CD14-positive monocyte (primary cell): ENCODE results near the gene ZNF414. TPM values are rescaled to one million over a fixed set of nuclear protein-coding genes. Genes with fewer than 3 reads are reported as not detected.

ENCODE experiments used
- DNase-seq, 3 donors: peaks; one replicate each; pipeline ENCODE4 v3.0.0-alpha.2; 2011 to 2022
- H2AFZ ChIP-seq: 2 replicates; pipeline ENCODE4 v1.6.0; 2012; ENCODE audit warnings: mild to moderate bottlenecking, low read depth, low read length, inconsistent platforms; ENCODE audit not compliant: insufficient read depth, poor library complexity, severe bottlenecking
- H3K27ac ChIP-seq, 2 donors: 1 replicate in 1 of 2; 2 replicates in 1 of 2; pipeline ENCODE4 v1.5.1; 2012 to 2013; ENCODE audit warnings: low read length in 2 of 2, control low read depth in 1 of 2, inconsistent platforms in 1 of 2, low read depth in 1 of 2, mild to moderate bottlenecking in 1 of 2
- H3K27me3 ChIP-seq, 2 donors: one replicate each; pipeline versions ENCODE4 v1.6.0 to v1.6.1; 2011 to 2013; ENCODE audit warnings: low read length in 2 of 2; ENCODE audit not compliant: control insufficient read depth in 2 of 2, insufficient read depth in 2 of 2
- H3K36me3 ChIP-seq, 2 donors: replicated peaks in 1 of 2; 1 replicate in 1 of 2; 2 replicates in 1 of 2; pipeline versions ENCODE4 v1.5.1 to v1.6.1; 2012 to 2013; ENCODE audit warnings: low read length in 2 of 2, control low read depth in 1 of 2, inconsistent platforms in 1 of 2, mild to moderate bottlenecking in 1 of 2; ENCODE audit not compliant: insufficient read depth in 2 of 2, control insufficient read depth in 1 of 2
- H3K4me1 ChIP-seq, 2 donors: 1 replicate in 1 of 2; 2 replicates in 1 of 2; pipeline versions ENCODE4 v1.5.1 to v1.6.1; 2012 to 2013; ENCODE audit warnings: low read length in 2 of 2, control low read depth in 1 of 2, inconsistent platforms in 1 of 2, mild to moderate bottlenecking in 1 of 2, moderate library complexity in 1 of 2; ENCODE audit not compliant: insufficient read depth in 2 of 2, control insufficient read depth in 1 of 2
- H3K4me2 ChIP-seq: replicated peaks from 2 replicates; pipeline ENCODE3; 2012; ENCODE audit warnings: low read length, moderate library complexity, mild to moderate bottlenecking; ENCODE audit not compliant: poor library complexity, severe bottlenecking; ENCODE audit errors: extremely low read depth
- H3K4me3 ChIP-seq, 3 experiments: fragments of 200-600 bp in 1 of 3; sonication (generic) in 1 of 3; replicated peaks in 1 of 3; 1 replicate in 2 of 3; 2 replicates in 1 of 3; pipeline ENCODE4 v1.5.1; 2011 to 2013; ENCODE audit warnings: low read length in 3 of 3, mild to moderate bottlenecking in 3 of 3, control low read depth in 2 of 3, low read depth in 2 of 3, inconsistent platforms in 1 of 3, moderate library complexity in 1 of 3
- H3K79me2 ChIP-seq: 2 replicates; pipeline ENCODE4 v1.6.0; 2012; ENCODE audit warnings: mild to moderate bottlenecking, control low read depth, inconsistent platforms, low read length, moderate library complexity; ENCODE audit not compliant: insufficient read depth
- H3K9ac ChIP-seq: 2 replicates; pipeline ENCODE4 v1.6.0; 2017; ENCODE audit warnings: low read length, mild to moderate bottlenecking; ENCODE audit not compliant: insufficient read depth, poor library complexity, severe bottlenecking
- H3K9me3 ChIP-seq, 2 donors: replicated peaks in 1 of 2; 1 replicate in 1 of 2; 2 replicates in 1 of 2; pipeline versions ENCODE4 v1.5.1 to v1.6.1; 2012 to 2013; ENCODE audit warnings: low read length in 2 of 2, control low read depth in 1 of 2; ENCODE audit not compliant: control insufficient read depth in 1 of 2, insufficient read depth in 1 of 2
- H4K20me1 ChIP-seq: 2 replicates; pipeline ENCODE4 v1.6.0; 2012; ENCODE audit warnings: mild to moderate bottlenecking, low read length, control low read depth, moderate library complexity; ENCODE audit not compliant: insufficient read depth
- H3K27ac Mint-ChIP-seq, 7 donors: one replicate each; pipeline ENCODE4 v1.8.0; 2020; ENCODE audit warnings: mild to moderate bottlenecking in 7 of 7, mixed read lengths in 7 of 7, moderate library complexity in 6 of 7, inconsistent platforms in 2 of 7
- H3K27me3 Mint-ChIP-seq, 3 donors: one replicate each; pipeline ENCODE4 v1.8.0; 2021 to 2022; ENCODE audit warnings: low read depth in 3 of 3, mild to moderate bottlenecking in 3 of 3, mixed read lengths in 3 of 3, moderate library complexity in 3 of 3, inconsistent platforms in 1 of 3
- H3K36me3 Mint-ChIP-seq, 2 donors: one replicate each; pipeline ENCODE4 v1.8.0; 2020; ENCODE audit warnings: mixed read lengths in 2 of 2, inconsistent platforms in 1 of 2, mild to moderate bottlenecking in 1 of 2
- H3K4me1 Mint-ChIP-seq: one replicate; pipeline ENCODE4 v1.8.0; 2020; ENCODE audit warnings: mild to moderate bottlenecking, mixed read lengths
- H3K4me3 Mint-ChIP-seq, 2 donors: one replicate each; pipeline ENCODE4 v1.8.0; 2020; ENCODE audit warnings: mild to moderate bottlenecking in 2 of 2, mixed read lengths in 2 of 2, moderate library complexity in 1 of 2
- H3K9me3 Mint-ChIP-seq, 7 donors: one replicate each; pipeline ENCODE4 v1.8.0; 2020 to 2022; ENCODE audit warnings: mixed read lengths in 7 of 7, mild to moderate bottlenecking in 6 of 7, moderate library complexity in 6 of 7, inconsistent platforms in 2 of 7
- CTCF ChIP-seq: fragments of 200-600 bp; IDR thresholded peaks from one replicate; pipeline ENCODE4 v1.8.0; 2022; ENCODE audit warnings: antibody characterized with exemption, mild to moderate bottlenecking
- WGBS: methylation state at CpG from one replicate; pipeline ENCODE4 v1.1.5; 2013; ENCODE audit warnings: missing lambda C conversion rate; ENCODE audit not compliant: insufficient coverage; 5-methylcytosine and 5-hydroxymethylcytosine counted together
- intact Hi-C, 2 donors: fragments of 100-400 bp; cut with micrococcal nuclease; formaldehyde crosslinking; loops; one replicate each; pipeline versions ENCODE4 v1.15.0 to v1.15.1; 2023
- polyA plus RNA-seq, 3 donors: library from polyadenylated mRNA; depleted of rRNA in 1 of 3; unstranded in 2 of 3; stranded (reverse) in 1 of 3; fragments of 300-500 nt in 2 of 3; fragments of >200 nt in 1 of 3; fragmentation: Illumina TruSeq in 2 of 3; gene quantifications; 1 replicate in 2 of 3; 2 replicates in 1 of 3; pipeline ENCODE4 v1.2.3, GENCODE V29; 2012 to 2021

The ZNF414 gene
- polyA plus RNA-seq, 3 donors: 4.1 to 21.1 (median 4.7) TPM

- H3K9me3 Mint-ChIP-seq: peaks cover 0 to 2% (median 0%) of the 10 kb centered on the region in 7 donors
- peaks cover 10% of the 10 kb centered on the region for H3K4me1 Mint-ChIP-seq
- Histone ChIP-seq H3K4me3 (no peak overlapping the region), H3K36me3 (peaks cover 79 to 94% of the 10 kb centered on the region in 2 donors), H3K9me3 (no peaks in the 10 kb centered on the region), H3K27me3 (no peaks in the 10 kb centered on the region), H3K27ac (peak overlapping the region in 1 of 2 donors; percentile 65), H3K79me2 (peaks cover 66% of the 10 kb centered on the region), H3K4me1 (peaks cover 8 to 11% of the 10 kb centered on the region in 2 donors), H3K9ac (no peak overlapping the region), H3K4me2 (no peak overlapping the region), H4K20me1 (peaks cover 99% of the 10 kb centered on the region), H2AFZ (no peak overlapping the region)
- H3K27ac Mint-ChIP-seq: peak overlapping the region in 5 of 7 donors; percentile 9 to 82 (median 46)
- 97% methylated on average over 13 of the region's 22 CpGs for WGBS
- TF ChIP-seq CTCF: no peak
- intact Hi-C loops: no loop called here
- H3K36me3 Mint-ChIP-seq: peaks cover 66 to 93% of the 10 kb centered on the region in 2 donors
- H3K4me3 Mint-ChIP-seq: no peak overlapping the region
- H3K27me3 Mint-ChIP-seq: peaks cover 0 to 2% (median 0%) of the 10 kb centered on the region in 3 donors
- no peak for DNase-seq
Measured at GRCh38 chr19:8536282-8536681, 22.3 kb upstream of the ZNF414 start.

GRCh38 chr19:8532225-8532624, 18.3 kb upstream of the ZNF414 start:
- H3K4me1 ChIP-seq: no peaks in the 10 kb centered on the region
- peaks cover 100% of the 10 kb centered on the region for H4K20me1 ChIP-seq
- H3K79me2 ChIP-seq: peaks cover 66% of the 10 kb centered on the region
- H3K27me3 ChIP-seq: no peaks in the 10 kb centered on the region
- no peak for DNase-seq
- H3K4me2 ChIP-seq: no peak overlapping the region
- Mint-ChIP-seq H3K27me3 (peaks cover 0 to 10% (median 2%) of the 10 kb centered on the region in 3 donors), H3K4me3 (no peak overlapping the region), H3K4me1 (peaks cover 10% of the 10 kb centered on the region), H3K36me3 (peaks cover 75 to 98% of the 10 kb centered on the region in 2 donors), H3K9me3 (peaks cover 0 to 5% (median 0%) of the 10 kb centered on the region in 7 donors), H3K27ac (peak overlapping the region in 2 of 7 donors; percentile 70 to 76)
- WGBS: 100% methylated on average over 1 of the region's 2 CpGs
- H2AFZ ChIP-seq: no peak overlapping the region
- peaks cover 92 to 100% of the 10 kb centered on the region in 2 donors for H3K36me3 ChIP-seq
- intact Hi-C loops: no loop called here
- no peaks in the 10 kb centered on the region for H3K9me3 ChIP-seq
- no peak overlapping the region for H3K9ac ChIP-seq
- TF ChIP-seq CTCF: no peak
- no peak overlapping the region for H3K27ac ChIP-seq
- H3K4me3 ChIP-seq: no peak overlapping the region
